ENCODE results near the gene SLC26A9. TPM values are rescaled to one million over a fixed set of nuclear protein-coding genes. Genes with fewer than 3 reads are reported as not detected.
"Not testable (repeated sequence)": the region's sequence is repeated elsewhere in the genome, so short reads cannot be mapped to it uniquely, and the experiment has no call there.

SLC26A9 gene
- total RNA-seq, 1 donor from 2014 or later, result not detected

- no peak for TF ChIP-seq CTCF (IDR thresholded peaks at IDR 0.05)
- Mint-ChIP-seq H3K27me3 (peaks cover 5% of the 10 kb centered on the region), H3K4me1 (no peaks in the 10 kb centered on the region), H3K9me3 (no peaks in the 10 kb centered on the region), H3K27ac (no peak overlapping the region), H3K4me3 (no peak overlapping the region), H3K36me3 (ENCODE audit: low read depth) (no peaks in the 10 kb centered on the region)
- ChIA-PET CTCF (interaction anchor here (1.4 kb wide), 1 partner anchor 122 kb away, joined by 4 read pairs; no protein-coding TSS in a partner anchor), POLR2A (no interaction called here)
- intact Hi-C loops (cut with micrococcal nuclease), result no loop called here
- ATAC-seq (ENCODE audit: low read depth) (no peak), DNase-seq (no peak)
These were observed 29.7 kb downstream of the SLC26A9 start for GRCh38 chr1:205913451-205914154.

DNA sequence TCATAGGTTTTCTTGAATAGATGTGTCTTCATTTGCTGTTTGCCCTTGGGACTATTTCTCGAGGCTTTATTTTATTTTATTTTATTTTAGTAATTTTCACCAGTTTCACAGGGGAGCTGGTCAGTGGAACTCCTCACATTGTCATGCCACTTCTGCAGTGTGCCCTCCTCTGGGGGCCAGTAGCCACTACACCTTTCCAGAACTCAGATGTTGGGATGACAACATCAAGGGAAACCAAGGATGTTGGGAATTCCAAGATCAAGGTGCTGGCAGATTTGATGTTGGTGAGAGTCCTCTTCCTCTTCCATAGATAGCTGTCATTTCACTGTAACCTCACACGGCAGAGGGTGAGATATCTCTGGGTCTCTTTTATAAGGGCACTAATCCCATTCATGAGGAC is 35.5 kb downstream of the SLC26A9 start:
- POLR2A ChIA-PET, result no interaction called here
- ATAC-seq (ENCODE audit: low read depth) (no peak), DNase-seq (no peak)
- Mint-ChIP-seq H3K27me3 (peaks cover 3% of the 10 kb centered on the region), H3K36me3 (ENCODE audit: low read depth) (no peaks in the 10 kb centered on the region), H3K4me1 (peaks cover 8% of the 10 kb centered on the region), H3K9me3 (no peaks in the 10 kb centered on the region), H3K4me3 (no peak overlapping the region), H3K27ac (no peak overlapping the region)
- CTCF ChIA-PET, result interaction anchor here (0.7 to 2.6 kb wide), 5 partner anchors 69 to 249 kb away, joined by 3 to 23 read pairs (median 6); no protein-coding TSS in a partner anchor
- intact Hi-C loops (cut with micrococcal nuclease), result loop anchor here (1.0 to 5.0 kb wide), 2 partner anchors 116 to 250 kb away; no protein-coding TSS in a partner anchor
- TF ChIP-seq CTCF (IDR thresholded peaks at IDR 0.05), result no peak

GRCh38 chr1:205905095-205905494 is 38.2 kb downstream of the SLC26A9 start:
- H3K27ac Mint-ChIP-seq; CTCF ChIA-PET; H3K9me3 Mint-ChIP-seq; DNase-seq; H3K4me1 Mint-ChIP-seq; H3K4me3 Mint-ChIP-seq; H3K36me3 Mint-ChIP-seq (ENCODE audit: low read depth); ATAC-seq (ENCODE audit: low read depth): not testable (repeated sequence)
- POLR2A ChIA-PET, result interaction anchor here (1.3 kb wide), 1 partner anchor 72 kb away, joined by 3 read pairs; no protein-coding TSS in a partner anchor
- peaks cover 11% of the 10 kb centered on the region for H3K27me3 Mint-ChIP-seq
- intact Hi-C loops (cut with micrococcal nuclease), result loop anchor here (5.0 kb wide), 1 partner anchor 248 kb away; no protein-coding TSS in a partner anchor

DNA sequence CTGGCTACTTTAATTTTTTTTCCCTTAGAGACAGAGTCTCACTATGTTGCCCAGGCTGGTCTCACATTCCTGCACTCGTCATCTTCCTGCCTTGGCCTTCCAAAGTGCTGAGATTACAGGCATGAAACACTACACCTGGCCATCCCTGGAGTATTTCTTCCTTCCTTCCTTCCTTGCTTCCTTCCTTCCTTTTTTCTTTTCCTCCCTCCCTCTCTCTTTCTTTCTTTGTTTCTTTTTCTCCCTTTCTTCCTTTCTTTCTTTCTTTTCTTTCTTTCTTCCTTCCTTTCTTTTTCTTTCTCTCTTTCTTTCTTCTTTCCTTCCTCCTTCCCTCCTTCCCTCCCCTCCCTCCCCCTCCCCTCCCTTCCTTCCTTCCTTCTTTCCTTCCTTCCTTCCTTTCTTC is 46.9 kb downstream of the SLC26A9 start:
- peaks cover 3% of the 10 kb centered on the region for H3K27me3 Mint-ChIP-seq
- no peak for TF ChIP-seq CTCF (IDR thresholded peaks at IDR 0.05)
- no peak overlapping the region for H3K4me3 Mint-ChIP-seq
- ChIA-PET POLR2A (no interaction called here), CTCF (no interaction called here)
- H3K27ac Mint-ChIP-seq, result no peak overlapping the region
- DNase-seq (no peak), ATAC-seq (ENCODE audit: low read depth) (no peak)
- H3K4me1 Mint-ChIP-seq, result peaks cover 2% of the 10 kb centered on the region
- peaks cover 10% of the 10 kb centered on the region for H3K9me3 Mint-ChIP-seq
- H3K36me3 Mint-ChIP-seq (ENCODE audit: low read depth), result peaks cover 3% of the 10 kb centered on the region
- intact Hi-C loops (cut with micrococcal nuclease), result no loop called here

- H3K27me3 Mint-ChIP-seq; H3K27ac Mint-ChIP-seq; H3K36me3 Mint-ChIP-seq (ENCODE audit: low read depth); intact Hi-C loops (cut with micrococcal nuclease); POLR2A ChIA-PET; H3K4me3 Mint-ChIP-seq; H3K4me1 Mint-ChIP-seq; DNase-seq; CTCF ChIA-PET; ATAC-seq (ENCODE audit: low read depth): not testable (repeated sequence)
- peaks cover 17% of the 10 kb centered on the region for H3K9me3 Mint-ChIP-seq
These were observed 49.1 kb downstream of the SLC26A9 start for GRCh38 chr1:205894119-205894518.

GRCh38 chr1:205892175-205892574 is 51.1 kb downstream of the SLC26A9 start:
- H3K27me3 Mint-ChIP-seq; intact Hi-C loops (cut with micrococcal nuclease); DNase-seq; H3K4me1 Mint-ChIP-seq; H3K4me3 Mint-ChIP-seq; H3K27ac Mint-ChIP-seq; ATAC-seq (ENCODE audit: low read depth); H3K36me3 Mint-ChIP-seq (ENCODE audit: low read depth); POLR2A ChIA-PET: not testable (repeated sequence)
- CTCF ChIA-PET, result interaction anchor here (1.1 kb wide), 1 partner anchor 23 kb away, joined by 3 read pairs; no protein-coding TSS in a partner anchor
- peaks cover 20% of the 10 kb centered on the region for H3K9me3 Mint-ChIP-seq

- POLR2A ChIA-PET; H3K27me3 Mint-ChIP-seq; ATAC-seq (ENCODE audit: low read depth); DNase-seq; H3K36me3 Mint-ChIP-seq (ENCODE audit: low read depth); H3K27ac Mint-ChIP-seq; H3K4me1 Mint-ChIP-seq; intact Hi-C loops (cut with micrococcal nuclease); H3K4me3 Mint-ChIP-seq: not testable (repeated sequence)
- peaks cover 20% of the 10 kb centered on the region for H3K9me3 Mint-ChIP-seq
- CTCF ChIA-PET, result interaction anchor here (1.1 kb wide), 1 partner anchor 24 kb away, joined by 3 read pairs; no protein-coding TSS in a partner anchor
These were observed 51.8 kb downstream of the SLC26A9 start for GRCh38 chr1:205891481-205891880.

GRCh38 chr1:205890631-205891030 is 52.6 kb downstream of the SLC26A9 start:
- CTCF ChIA-PET; intact Hi-C loops (cut with micrococcal nuclease); H3K27me3 Mint-ChIP-seq; H3K4me1 Mint-ChIP-seq; POLR2A ChIA-PET; DNase-seq; H3K36me3 Mint-ChIP-seq (ENCODE audit: low read depth); H3K27ac Mint-ChIP-seq; H3K4me3 Mint-ChIP-seq; ATAC-seq (ENCODE audit: low read depth): not testable (repeated sequence)
- peaks cover 15% of the 10 kb centered on the region for H3K9me3 Mint-ChIP-seq

DNA sequence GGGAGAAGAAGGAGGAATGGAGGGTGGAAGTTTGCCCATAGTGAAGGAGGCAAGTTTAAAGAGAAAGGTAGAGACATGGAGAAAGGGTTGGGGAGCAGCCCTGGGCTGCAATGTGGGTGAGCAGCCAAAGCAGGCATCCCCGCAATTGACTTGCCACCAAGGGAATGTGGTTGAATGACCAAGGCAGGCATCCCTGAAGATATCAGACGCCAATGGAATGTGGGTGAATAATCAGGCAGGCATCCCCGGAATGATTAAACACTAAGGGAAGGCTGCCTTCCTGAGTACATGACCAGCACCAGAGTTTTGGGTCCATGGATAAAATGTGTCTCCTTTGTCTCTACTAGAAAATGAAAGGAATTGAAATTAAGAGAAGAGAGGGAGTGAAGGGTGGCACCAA is 53.5 kb downstream of the SLC26A9 start:
- CTCF ChIA-PET; intact Hi-C loops (cut with micrococcal nuclease); DNase-seq; H3K27ac Mint-ChIP-seq; ATAC-seq (ENCODE audit: low read depth); H3K27me3 Mint-ChIP-seq; H3K36me3 Mint-ChIP-seq (ENCODE audit: low read depth); H3K4me3 Mint-ChIP-seq; H3K4me1 Mint-ChIP-seq; POLR2A ChIA-PET: not testable (repeated sequence)
- peaks cover 11% of the 10 kb centered on the region for H3K9me3 Mint-ChIP-seq
